Stimulated activated CD8-positive, alpha-beta memory T cell treated with anti-CD3 and anti-CD28 coated beads, Interleukin-12 subunit alpha, Interleukin-12 subunit beta, amount 100 ng/mL, for 4 hours (primary cell): ENCODE measurements around the gene RTP4.
"Not testable (repeated sequence)": the region's sequence is repeated elsewhere in the genome, so short reads cannot be mapped to it uniquely, and the experiment has no call there.

Experiments
- DNase-seq: peaks from one replicate; pipeline ENCODE4 v3.0.0-alpha.2; 2020; ENCODE audit warnings: low read depth

Gene RTP4

DNA sequence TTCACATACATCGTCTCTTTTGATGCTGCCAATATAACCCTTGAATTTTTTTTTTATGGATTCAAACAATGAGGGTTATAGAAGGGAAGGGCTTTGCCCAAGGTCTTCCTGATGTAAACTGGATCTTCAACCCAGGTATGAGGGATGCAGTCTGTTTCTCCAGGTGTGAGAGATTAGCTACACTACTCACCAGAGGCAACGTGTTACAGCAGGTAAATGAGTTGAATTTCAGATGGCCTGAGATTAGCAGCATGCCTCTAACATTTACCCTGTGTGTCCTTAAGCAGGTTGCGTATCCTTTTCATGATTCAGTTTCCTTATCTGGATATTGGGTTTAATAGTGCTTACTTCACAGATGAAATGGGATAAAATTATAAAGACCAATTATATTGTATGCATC lies 1.9 kb downstream of the RTP4 start:
- no peak for DNase-seq

DNA sequence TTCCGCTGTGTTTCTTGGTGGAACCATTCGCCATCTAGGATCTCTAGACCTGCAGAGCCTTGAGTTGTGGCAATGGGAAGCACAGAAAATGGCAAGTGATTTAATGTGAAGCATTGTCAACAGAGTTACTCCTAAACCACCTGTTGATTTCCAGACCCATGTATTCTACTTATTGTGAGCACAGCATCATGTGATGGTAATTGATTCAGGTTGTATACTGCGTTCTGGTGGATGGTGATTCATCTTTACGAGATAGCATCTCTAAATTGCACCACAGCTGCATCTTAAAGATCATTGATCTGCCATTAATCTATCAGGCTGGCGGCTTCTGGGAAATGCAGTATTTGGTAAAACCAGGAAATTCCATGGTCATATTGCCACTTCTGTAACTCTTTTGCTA lies 7.4 kb downstream of the RTP4 start:
- no peak for DNase-seq

DNA sequence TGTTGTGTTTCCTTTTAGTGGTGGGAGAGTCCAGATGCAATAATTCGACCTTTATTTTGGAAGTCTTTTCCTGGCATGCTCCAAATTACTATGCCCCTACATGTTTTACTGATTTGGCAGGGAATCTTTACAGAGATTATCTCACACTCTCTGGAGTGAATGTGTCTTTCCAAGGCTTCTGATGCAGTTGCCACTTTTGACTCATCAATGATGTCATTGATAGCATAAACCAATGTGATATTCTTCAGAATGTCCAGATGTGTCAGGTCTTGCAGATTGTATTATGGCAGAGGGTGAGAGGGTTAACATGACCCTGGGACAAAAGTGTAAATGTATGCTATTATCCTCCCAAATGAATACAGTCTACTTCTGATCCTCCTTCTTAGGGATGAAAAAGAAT lies 9.7 kb downstream of the RTP4 start:
- no peak for DNase-seq

DNA sequence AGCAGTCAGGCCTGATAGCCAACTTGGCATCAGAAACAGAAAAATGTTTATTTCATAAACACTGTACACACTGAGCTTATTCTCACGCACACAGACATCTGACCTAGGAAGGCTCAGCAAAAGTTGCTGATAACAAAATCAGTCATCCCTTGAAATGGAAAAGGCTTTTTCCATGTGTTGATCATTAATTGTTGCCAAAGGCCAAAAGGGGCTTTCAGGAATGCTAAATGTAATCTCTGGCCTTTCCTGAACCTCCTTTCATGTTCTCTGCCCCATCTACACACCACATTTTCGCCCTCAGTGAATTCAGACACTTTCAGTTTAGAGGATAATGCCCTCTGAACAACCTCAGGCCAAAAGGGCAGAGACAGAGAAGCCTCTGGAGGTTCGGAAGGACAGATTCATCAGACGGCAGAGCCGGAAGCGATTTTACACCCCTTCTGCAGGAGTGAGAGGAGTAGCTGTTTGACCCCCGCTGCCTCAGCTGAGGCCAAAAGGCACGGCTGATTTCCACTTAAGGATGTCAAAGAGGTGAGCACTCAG lies 14.5 kb downstream of the RTP4 start:
- DNase-seq = no peak

DNA sequence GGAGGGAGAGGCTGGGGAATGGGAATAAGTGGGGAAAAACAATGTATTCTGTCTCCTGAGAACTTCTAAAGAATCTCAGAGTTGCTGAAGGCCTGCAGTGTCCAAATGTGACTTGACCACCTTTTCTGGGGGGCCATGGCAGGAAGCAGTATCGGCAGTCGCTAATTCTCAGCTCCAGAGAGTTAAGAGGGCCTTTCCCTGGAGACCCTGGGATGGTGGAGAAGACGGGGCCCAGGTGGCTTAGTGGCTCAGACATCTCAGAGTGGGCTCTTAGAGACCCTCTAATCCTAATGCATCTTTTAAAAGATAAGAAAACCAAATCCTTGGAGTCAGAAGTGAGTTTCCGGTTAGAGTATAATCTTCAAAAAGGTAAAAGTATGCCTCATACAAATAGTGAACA lies 15.1 kb downstream of the RTP4 start:
- DNase-seq = no peak

DNA sequence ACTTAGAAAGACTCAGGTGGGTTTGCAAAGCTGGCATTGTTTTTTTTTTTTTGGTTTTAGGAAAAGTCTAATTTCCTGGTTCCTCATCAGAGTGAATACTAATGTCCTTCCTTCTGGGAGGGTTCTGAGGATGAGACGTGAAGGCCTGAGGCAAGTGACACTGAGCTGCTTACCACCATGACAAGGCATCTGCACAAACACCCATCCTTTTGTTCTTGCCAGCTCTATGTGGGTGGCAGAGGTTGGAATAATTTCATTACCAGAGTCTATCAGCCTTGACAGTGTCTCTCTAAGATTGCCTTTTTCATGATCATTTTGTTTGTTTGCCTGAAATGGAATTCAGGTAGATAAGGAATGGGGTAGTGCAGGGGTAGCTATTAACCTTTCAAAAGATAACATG lies 17.1 kb downstream of the RTP4 start:
- DNase-seq = no peak

DNA sequence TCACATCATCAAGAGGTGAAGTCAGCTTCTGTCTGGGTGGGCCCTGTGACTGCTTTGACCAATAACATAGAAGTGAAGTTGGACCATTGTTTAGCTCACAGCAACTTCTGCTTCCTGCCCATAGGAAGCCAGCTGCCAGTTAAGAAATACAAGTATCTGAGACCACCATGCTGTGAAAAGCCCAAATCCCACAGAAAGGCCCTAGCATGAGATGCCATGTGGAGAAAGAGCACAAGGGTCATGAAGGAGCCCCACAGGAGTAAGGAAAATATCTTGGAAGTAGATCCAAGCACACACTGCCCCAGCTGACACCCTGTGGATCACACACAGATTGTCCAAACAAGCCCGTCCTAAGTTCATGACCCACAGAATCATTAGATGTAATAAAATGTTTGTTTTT lies 28.5 kb downstream of the RTP4 start:
- no peak for DNase-seq

DNA sequence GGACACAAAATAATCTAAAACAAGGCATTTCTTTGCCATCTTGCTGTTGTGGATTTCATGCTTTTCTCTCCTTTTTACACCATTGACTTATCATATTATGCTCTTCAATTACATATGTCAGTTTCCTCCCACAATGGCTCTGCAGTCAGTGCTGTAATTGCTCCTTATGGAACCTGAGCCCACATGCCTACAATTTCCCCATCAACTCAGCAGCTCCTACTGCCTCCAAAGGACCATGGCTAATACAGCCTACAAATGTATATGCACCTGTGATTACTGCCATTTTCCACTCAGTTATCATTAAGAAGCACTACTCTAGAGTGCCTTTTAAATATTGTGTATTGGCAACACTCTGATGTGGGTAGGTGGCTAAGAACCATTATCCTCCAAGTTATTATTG lies 30.8 kb downstream of the RTP4 start:
- no peak for DNase-seq

DNA sequence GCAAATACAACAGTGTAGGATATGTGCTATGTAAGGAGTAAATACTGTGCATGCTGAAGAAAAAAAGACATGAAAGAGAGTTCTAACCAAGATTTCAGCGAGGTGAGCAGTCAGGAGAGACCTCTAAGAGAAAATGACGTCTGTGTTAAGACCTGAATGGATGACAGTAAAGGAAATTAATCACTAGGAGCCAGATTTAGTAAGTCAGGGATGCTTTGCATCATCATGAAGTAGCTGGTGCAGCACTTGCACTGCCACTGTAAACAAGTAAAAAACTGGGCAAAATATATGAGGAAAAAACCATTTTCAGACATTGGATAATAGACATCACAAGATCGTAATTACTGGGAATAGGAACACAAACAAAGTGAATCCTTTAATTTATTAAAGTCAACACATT lies 32.6 kb downstream of the RTP4 start:
- DNase-seq = no peak

DNA sequence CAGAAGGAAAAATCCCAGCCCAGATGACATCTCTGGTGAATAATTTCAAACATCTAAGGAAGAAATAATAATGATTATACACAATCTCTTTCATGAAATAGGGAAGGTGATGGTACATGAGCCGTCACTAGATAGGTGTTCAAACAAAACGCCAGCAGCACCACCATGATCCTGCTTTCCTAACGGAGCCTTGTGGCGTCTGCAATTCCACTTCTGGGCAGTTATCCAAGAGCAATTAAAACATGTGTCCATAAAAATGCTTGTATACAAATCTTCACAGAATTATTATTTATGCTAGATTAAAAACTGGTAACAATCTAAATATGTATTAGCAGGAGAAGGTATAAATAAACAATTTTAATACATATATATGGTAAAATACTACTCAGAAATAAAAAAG lies 33.7 kb downstream of the RTP4 start:
- no peak for DNase-seq

DNA sequence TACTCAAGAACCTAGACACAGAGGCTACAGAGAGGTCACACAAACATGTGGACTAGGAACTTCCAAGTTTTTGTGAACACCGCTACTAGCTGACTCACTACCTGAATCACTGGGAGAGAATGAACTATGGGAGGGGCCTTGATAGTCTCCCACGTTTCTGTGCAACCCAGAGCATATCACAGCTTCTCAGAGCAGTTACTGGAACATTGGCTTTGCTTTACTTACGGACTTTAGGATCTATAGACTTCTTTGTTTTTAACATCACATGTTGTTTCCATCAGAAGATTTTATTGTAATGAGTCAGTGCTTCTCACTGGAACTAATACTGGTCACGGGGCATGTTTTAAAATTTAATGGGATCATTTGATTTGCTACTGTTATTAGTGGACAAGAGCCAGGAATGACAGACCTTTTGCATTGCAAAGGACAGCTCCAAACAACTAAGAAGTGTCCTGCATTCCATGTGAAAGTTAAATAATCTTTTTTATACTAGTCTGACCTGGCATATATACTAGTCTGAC lies 35.6 kb downstream of the RTP4 start:
- no peak for DNase-seq

DNA sequence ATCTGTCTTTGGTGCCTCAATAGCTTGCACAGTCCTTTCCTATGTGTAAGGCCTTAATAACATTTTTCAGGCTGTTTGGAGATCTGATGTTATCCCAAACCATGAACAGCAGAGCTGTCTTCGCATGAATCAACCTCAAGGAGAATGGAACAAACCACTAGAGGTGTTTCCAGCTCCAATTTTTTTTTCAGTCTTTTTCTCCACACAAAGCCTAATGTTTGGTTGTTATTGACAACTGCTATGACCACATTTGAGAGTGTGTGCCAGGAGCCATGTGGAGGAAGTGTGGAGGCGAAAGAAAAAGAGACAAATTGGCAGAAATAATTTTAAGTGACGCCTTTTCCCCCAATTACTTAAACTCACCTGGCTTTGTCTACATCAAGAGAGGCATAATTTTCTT lies 38.7 kb downstream of the RTP4 start:
- no peak for DNase-seq

DNA sequence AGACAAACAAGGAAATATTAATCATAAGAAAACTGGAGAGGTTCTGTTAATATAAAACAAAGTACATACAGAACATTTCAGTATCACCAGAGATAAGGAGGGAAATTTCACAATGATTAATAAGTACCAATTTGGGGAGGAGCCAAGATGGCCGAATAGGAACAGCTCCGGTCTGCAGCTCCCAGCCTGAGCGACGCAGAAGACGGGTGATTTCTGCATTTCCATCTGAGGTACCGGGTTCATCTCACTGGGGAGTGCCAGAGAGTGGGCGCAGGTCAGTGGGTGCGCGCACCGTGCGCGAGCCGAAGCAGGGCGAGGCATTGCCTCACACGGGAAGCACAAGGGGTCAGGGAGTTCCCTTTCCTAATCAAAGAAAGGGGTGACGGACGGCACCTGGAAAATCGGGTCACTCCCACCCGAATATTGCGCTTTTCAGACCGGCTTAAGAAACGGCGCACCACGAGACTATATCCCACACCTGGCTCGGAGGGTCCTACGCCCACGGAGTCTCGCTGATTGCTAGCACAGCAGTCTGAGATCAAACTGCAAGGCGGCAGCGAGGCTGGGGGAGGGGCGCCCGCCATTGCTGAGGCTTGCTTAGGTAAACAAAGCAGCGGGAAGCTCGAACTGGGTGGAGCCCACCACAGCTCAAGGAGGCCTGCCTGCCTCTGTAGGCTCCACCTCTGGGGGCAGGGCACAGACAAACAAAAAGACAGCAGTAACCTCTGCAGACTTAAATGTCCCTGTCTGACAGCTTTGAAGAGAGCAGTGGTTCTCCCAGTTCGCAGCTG lies 44.0 kb downstream of the RTP4 start:
- DNase-seq = not testable (repeated sequence)
